Measurements from ENCODE around the gene SBNO1. TPM values are rescaled to one million over a fixed set of nuclear protein-coding genes. Genes with fewer than 3 reads are reported as not detected.

SBNO1 gene
- total RNA-seq, 4 donors from 2014 or later: 19.2 to 26.2 (median 21.4) TPM

- TF ChIP-seq, protein P1, sequence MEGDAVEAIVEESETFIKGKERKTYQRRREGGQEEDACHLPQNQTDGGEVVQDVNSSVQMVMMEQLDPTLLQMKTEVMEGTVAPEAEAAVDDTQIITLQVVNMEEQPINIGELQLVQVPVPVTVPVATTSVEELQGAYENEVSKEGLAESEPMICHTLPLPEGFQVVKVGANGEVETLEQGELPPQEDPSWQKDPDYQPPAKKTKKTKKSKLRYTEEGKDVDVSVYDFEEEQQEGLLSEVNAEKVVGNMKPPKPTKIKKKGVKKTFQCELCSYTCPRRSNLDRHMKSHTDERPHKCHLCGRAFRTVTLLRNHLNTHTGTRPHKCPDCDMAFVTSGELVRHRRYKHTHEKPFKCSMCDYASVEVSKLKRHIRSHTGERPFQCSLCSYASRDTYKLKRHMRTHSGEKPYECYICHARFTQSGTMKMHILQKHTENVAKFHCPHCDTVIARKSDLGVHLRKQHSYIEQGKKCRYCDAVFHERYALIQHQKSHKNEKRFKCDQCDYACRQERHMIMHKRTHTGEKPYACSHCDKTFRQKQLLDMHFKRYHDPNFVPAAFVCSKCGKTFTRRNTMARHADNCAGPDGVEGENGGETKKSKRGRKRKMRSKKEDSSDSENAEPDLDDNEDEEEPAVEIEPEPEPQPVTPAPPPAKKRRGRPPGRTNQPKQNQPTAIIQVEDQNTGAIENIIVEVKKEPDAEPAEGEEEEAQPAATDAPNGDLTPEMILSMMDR (IDR thresholded peaks at IDR 0.05; ENCODE audit: low read depth): no peak
Observed at GRCh38 chr12:123358035-123358434, 6.6 kb downstream of the SBNO1 start.

- TF ChIP-seq, protein P1 (IDR thresholded peaks at IDR 0.05; ENCODE audit: low read depth): no peak
Observed at GRCh38 chr12:123356159-123356670, 8.4 kb downstream of the SBNO1 start.

GRCh38 chr12:123354600-123354999, 10.0 kb downstream of the SBNO1 start:
- TF ChIP-seq, protein P1 (IDR thresholded peaks at IDR 0.05; ENCODE audit: low read depth): no peak

DNA sequence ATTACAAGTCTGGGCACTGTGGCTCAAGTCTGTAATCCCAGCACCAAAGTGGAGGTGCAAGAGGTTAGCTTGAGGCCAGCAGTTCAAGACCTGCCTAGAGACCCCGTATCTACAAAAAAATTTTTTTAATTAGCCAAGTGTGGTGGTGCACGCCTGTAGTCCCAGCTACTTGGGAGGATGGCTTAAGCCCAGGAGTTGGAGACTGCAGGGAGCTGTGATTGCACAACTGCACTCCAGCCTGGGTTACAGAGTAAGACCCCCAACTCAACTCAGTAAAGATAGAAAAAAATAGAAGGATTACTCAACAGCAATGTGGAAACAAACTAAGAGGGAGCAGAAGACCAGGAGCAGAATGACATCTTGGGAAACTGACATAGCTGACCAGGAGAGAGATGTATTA, 13.3 kb downstream of the SBNO1 start:
- TF ChIP-seq, protein P1 (IDR thresholded peaks at IDR 0.05; ENCODE audit: low read depth): no peak

GRCh38 chr12:123346946-123347345, 17.7 kb downstream of the SBNO1 start:
- TF ChIP-seq, protein P1 (IDR thresholded peaks at IDR 0.05; ENCODE audit: low read depth): no peak

DNA sequence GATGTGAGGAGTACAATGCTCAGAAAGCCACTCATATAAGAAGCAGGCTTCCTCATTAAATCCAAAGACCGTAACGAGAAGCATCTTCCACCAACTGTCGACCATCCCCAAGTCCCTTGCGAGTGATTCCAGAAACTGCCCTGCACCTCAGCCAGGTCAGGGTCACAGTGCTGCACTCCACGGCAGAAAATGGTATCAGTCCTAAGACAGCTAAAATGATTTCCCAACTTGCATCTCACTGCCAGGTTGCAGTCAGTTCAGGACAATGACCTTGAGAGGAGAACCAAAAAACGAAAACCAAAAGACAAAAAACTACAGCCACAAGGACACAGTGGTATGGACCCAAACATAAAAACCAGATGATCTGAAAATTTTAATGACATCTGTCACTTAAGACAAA, 20.6 kb downstream of the SBNO1 start:
- TF ChIP-seq, protein P1 (IDR thresholded peaks at IDR 0.05; ENCODE audit: low read depth): no peak

GRCh38 chr12:123337070-123337469, 27.6 kb downstream of the SBNO1 start:
- TF ChIP-seq, protein P1 (IDR thresholded peaks at IDR 0.05; ENCODE audit: low read depth): no peak
